ENCODE results near the gene OTOGL.
"Not testable (repeated sequence)": the region's sequence is repeated elsewhere in the genome, so short reads cannot be mapped to it uniquely, and the experiment has no call there.

OTOGL gene

DNA sequence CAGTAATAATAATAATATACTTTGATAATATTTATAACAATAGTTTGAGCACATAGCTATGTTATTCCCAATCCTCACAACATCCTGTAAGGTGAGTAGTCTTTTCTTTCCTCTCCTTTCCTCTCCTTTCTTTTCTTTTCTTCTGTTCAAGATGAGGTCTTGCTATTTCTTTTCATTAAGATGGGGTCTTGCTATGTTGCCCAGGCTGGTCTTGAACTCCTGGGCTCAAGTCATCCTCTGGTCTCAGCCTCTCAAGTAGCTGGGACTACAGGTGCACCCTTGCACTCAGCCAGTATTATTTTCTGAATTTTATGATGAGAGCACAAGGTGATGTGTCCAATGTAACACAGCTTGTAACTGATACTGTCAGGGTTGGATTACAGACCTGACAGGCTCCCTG, 134.6 kb downstream of the OTOGL start:
- DNase-seq (ENCODE audit: low read depth) = no peak
- H3K4me3 ChIP-seq (ENCODE audit: low read depth, low read length) = no peak overlapping the region
- TF ChIP-seq, protein P1, sequence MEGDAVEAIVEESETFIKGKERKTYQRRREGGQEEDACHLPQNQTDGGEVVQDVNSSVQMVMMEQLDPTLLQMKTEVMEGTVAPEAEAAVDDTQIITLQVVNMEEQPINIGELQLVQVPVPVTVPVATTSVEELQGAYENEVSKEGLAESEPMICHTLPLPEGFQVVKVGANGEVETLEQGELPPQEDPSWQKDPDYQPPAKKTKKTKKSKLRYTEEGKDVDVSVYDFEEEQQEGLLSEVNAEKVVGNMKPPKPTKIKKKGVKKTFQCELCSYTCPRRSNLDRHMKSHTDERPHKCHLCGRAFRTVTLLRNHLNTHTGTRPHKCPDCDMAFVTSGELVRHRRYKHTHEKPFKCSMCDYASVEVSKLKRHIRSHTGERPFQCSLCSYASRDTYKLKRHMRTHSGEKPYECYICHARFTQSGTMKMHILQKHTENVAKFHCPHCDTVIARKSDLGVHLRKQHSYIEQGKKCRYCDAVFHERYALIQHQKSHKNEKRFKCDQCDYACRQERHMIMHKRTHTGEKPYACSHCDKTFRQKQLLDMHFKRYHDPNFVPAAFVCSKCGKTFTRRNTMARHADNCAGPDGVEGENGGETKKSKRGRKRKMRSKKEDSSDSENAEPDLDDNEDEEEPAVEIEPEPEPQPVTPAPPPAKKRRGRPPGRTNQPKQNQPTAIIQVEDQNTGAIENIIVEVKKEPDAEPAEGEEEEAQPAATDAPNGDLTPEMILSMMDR (conservative IDR thresholded peaks at IDR 0.05; ENCODE audit: low read depth, low read length) = no peak

DNA sequence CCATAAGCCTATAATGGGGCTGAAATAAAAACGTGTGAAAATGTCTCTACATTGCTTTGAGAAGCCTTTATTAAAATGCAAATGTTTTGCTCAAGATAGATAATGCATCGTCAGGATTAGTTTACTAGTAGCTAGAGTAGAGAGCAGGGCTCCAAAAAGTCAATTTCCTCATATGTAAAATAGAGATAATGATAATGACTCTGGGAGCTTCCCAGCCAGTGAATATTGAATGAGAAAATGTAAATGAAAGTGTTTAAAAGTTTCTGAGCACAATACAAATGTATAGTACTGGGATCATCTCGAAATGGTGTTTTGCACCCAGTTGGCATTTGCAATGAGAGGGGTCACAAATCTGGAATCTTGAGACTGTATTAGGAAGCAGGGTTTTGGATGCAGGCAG, 135.3 kb downstream of the OTOGL start:
- no peak overlapping the region for H3K4me3 ChIP-seq (ENCODE audit: low read depth, low read length)
- TF ChIP-seq, protein P1 (conservative IDR thresholded peaks at IDR 0.05; ENCODE audit: low read depth, low read length) = no peak
- DNase-seq (ENCODE audit: low read depth) = no peak

DNA sequence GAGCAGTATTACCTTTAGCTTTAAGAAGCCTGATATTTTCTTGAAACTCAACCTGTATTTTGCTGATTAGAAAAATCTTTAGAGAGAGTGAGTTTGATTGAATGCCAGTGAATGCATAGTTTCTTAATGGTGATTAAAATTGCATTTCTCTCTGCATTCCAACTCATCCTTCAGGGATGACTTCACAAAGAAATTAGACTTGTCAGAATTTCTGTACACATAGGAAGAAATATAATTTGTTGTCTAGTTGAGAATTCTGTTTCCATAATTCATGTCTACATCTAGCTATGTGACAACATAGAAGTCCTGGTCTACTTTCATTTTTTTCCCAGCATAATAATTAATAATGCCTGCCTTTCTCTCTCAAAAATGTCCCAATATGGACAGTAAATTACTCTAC, 136.6 kb downstream of the OTOGL start:
- no peak for DNase-seq (ENCODE audit: low read depth)
- H3K4me3 ChIP-seq (ENCODE audit: low read depth, low read length) = no peak overlapping the region
- TF ChIP-seq, protein P1 (conservative IDR thresholded peaks at IDR 0.05; ENCODE audit: low read depth, low read length) = no peak

DNA sequence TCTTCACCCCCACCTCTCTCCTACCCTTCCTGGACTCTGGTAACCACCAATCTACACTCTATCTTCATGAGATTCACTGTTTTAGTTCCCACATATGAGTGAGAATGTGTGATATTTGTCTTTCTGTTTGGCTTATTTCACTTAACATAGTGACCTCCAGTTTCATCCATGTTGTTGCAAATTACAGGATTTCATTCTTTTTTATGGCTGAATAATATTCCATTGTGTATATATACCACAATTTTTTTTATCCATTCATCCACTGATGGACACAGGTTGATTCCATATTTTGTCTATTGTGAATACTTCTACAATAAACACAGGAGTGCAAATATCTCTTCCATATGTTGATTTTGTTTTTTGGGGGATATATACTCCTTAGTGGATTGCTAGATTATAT, 140.5 kb downstream of the OTOGL start:
- no peak for DNase-seq (ENCODE audit: low read depth)
- no peak overlapping the region for H3K4me3 ChIP-seq (ENCODE audit: low read depth, low read length)
- TF ChIP-seq, protein P1 (conservative IDR thresholded peaks at IDR 0.05; ENCODE audit: low read depth, low read length) = no peak

DNA sequence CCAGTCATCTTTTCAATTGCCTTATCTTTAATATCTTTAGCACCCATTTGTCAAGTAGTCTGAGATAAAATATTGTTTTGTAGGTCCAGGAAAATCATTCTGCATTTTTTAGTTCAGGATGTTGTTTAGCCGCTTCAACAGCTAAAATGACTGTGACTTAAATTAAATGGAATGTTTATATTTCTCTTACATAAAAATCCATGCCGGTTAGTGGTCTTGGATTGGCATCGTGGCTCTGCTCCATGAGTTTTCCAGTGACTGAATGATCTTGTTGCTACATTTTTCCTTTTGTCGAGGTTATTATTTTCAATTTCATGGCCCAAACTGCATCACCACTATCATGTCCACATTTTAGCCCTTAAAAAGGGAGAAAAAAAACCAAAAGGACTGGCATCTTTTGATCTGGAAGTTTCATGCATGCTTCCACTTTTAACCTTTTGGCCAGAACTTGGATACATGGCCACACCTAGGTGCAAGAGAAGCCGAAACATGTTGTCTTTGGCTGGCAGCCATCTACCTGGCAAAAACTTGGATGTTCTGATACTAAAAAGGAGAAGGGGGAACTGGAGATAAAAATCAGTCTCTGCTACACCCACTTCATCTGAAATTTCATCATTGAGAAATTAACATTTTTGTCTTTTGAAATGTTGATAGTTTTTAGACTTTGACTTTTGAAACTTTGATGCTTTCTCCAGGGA, 142.4 kb downstream of the OTOGL start:
- no peak overlapping the region for H3K4me3 ChIP-seq (ENCODE audit: low read depth, low read length)
- peak; percentile 32 for DNase-seq (ENCODE audit: low read depth)
- TF ChIP-seq, protein P1 (conservative IDR thresholded peaks at IDR 0.05; ENCODE audit: low read depth, low read length) = no peak

DNA sequence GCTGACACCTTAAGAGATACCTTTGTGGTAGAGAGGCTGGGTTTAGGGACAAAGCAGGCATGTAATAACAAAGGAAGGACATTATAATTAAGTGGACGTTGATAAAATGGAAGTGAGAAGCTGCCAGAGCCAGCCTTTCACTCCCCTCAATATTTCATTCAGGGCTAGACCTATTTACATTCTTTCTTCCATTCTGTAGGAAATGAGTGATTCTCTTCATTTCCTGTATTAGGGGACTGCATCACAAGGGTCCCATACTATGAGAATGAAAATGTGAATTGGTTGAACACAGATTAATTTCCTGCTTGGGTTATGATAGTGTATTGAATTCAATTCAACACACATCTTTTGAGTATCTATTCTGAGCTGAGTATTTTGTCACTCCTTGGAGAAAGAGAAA, 143.0 kb downstream of the OTOGL start:
- TF ChIP-seq, protein P1 (conservative IDR thresholded peaks at IDR 0.05; ENCODE audit: low read depth, low read length) = no peak
- H3K4me3 ChIP-seq (ENCODE audit: low read depth, low read length) = no peak overlapping the region
- no peak for DNase-seq (ENCODE audit: low read depth)

DNA sequence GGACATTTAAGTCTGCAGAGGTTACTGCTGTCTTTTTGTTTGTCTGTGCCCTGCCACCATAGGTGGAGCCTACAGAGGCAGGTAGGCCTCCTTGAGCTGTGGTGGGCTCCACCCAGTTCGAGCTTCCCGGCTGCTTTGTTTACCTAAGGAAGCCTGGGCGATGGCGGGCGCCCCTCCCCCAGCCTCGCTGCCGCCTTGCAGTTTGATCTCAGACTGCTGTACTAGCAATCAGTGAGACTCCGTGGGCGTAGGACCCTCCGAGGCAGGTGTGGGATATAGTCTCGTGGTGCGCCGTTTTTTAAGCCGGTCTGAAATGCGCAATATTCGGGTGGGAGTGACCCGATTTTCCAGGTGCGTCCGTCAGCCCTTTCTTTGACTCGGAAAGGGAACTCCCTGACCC, 150.2 kb downstream of the OTOGL start:
- H3K4me3 ChIP-seq (ENCODE audit: low read depth, low read length); DNase-seq (ENCODE audit: low read depth): not testable (repeated sequence)
